HG02588 (cell line): ENCODE data around the gene ILF3.

ENCODE experiments used
- ATAC-seq: cut with Tn5 transposase; IDR thresholded peaks from one replicate; pipeline ENCODE4 v1.9.1; 2021; ENCODE audit warnings: mild to moderate bottlenecking, moderate library complexity; ENCODE audit not compliant: unreplicated experiment

The ILF3 gene

DNA sequence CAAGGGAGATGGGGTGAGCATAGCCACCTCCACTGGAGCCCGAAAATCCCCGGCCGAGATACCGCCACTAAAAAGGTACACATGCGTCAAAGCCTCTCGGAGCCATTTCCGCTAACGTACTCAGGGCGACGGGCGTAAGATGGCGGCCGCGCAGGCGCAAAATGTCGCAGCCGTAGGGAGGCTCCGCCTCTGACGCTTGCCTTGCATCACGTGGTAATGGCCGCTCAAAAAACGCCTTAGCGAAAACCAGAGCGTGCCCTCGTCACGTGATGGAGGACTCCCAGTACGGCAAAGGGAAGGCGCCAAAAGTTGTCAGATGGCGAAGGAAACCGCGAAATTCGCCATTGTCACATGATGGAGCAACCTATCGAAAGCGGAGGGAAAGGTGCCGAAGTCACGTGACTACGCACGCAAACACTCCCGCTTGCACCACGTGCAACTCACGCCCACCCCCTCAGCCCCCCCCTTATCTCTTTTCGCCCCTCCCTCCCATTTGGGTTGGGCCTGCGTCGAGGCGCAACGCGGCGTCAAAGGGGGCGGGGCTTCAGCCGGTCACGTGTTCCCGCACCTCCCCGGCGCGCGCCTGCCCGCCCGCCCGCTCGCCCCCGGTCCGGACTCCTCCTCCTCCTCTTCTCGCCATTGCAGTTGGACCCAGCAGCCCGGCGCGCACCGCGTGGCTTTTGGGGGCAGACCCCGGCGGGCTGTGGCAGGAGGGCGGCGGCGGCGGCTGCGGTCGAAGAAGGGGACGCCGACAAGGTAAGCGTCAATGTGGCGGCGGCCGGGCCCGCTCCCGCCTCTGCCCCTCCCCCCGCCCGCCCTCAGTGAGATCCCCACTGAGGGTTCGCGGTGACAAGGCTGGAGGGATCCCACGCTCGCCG is at the start of gene ILF3:
ILF3 (plus strand) TSS at position 615 of the 878 bp plus-strand sequence. CDS start 16,260 bp downstream, outside the sequence.
- ATAC-seq = peak; percentile 66

DNA sequence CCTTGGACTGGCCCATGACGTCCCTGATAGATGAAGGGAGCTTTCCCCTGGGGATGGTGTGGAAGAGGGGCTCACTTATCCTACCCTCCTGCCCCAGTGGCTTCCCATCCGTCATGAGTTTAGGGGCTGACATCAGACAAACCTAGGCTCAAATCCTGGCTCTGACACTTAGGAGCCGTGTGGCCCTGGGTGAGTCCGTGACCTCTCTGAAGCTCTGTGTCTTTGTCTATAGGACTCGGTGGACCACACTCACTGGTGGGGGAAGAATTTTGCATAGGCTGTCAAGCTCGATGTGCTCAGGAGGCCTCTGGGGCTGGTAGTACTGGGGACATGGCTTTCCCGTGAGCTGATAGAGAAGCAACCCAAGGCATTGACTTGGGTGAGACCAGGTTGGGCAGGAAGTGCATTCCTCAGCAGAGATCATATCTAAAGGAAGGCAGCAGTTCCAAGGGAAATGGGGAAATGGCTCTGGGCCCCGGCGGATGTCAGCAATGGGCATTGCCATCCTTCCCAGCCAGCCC is 49.6 kb upstream of the ILF3 start:
- no peak for ATAC-seq

DNA sequence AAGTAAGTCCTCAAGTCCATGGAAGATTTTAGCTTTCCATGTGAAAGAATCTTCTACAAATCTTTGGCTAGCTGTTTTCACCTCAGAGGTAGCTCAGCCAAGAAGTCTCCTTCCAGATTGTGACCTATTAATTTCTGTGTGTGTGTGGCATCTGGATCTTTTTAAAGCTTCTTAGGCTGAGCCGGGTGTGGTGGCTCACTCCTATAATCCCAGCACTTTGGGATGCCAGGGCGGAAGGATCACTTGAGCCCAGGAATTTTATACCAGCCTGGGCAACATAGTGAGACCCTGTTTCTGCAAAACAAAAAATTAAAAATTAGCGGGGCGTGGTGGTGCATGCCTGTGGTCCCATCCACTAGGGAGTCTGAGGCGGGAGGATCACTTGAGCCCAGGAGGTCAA is 42.2 kb upstream of the ILF3 start:
- ATAC-seq = no peak

DNA sequence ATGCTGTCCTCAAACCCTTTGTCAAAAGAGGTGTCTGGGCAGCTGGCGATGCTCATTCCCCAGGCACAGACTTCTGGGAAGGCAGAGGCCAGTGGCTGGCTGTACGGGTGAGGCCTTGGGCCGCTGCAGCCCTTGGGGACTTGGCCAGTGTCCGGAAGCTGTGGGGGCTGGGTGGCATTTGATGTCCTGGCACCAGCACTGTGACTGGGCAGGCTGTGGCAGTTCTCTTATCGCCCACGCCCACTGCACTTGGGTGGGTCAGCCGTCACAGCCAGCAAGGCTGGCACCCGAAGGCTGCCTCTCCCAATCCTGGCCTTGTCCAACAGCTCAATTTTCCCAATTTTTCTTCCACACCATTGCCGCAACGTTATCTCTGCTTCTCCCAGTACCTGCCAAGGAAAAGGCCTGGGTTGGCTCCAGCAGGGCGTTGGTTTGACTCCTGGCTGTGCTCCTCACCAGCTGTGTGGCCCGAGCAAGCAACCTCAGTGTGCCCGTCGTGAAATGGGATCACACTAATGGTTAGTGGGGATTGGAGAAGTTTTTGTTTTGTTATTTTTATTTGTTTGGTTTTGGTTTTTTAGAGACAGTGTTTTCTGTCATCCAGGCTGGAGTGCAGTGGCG is 41.5 kb upstream of the ILF3 start:
- ATAC-seq = no peak

DNA sequence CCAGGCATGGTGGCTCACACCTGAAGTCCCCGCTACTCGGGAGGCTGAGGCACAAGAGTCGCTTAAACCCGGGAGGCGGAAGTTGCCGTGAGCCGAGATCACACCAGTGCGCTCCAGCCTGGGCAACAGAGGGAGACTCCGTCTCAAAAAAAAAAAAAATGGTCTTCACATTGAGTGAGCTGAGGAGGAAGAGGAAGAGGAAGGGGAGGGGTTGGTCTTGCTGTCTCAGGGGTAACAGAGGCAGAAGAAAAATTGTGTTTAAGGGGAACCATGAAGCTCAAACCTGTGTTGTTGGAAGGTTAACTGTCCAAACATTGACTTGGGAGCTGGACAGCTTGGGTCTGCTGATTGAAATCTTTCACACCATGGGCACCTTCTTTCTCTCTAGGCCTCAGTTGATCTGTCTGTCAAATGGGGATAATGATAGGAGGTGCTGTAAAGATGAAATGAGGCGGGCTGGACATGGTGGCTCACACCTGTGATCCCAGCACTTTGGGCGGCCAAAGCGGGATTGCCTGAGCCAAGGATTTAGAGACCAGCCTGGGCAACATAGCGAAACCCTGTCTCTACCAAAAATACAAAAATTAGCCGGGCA is 38.6 kb upstream of the ILF3 start:
- ATAC-seq = no peak

DNA sequence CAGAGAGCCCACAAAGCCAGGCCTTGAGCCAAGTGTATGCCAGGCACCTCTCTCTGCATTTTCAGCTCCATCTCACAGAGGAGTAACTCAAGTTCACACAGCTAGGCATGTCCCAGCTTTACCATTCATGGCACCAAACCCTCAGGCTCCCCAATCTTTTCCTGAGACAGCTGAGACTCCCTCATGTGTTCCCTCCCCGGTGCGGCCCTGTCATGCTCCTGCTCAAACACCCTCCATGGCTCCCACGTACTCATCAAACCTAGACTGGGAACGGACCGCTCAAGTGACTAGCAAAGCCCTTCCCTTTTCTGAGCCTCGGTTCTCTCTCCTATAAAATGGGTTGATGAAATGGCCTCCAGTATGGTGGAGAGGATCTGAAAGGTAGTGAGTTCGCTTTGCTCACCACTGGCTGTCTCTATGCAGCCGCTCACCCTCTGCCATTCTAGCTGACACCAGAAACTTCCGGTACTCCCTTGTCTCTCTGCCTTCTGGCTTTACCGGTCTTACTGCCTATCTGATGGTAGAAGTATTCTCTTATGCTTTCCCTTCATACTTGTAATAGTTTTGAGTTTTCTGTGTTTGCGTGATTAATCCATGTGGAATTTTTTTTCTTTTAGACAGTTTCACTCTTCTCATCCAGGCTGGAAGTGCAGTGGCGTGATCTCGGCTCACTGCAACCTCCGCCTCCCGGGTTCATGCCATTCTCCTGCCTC is 36.6 kb upstream of the ILF3 start:
- ATAC-seq = no peak

DNA sequence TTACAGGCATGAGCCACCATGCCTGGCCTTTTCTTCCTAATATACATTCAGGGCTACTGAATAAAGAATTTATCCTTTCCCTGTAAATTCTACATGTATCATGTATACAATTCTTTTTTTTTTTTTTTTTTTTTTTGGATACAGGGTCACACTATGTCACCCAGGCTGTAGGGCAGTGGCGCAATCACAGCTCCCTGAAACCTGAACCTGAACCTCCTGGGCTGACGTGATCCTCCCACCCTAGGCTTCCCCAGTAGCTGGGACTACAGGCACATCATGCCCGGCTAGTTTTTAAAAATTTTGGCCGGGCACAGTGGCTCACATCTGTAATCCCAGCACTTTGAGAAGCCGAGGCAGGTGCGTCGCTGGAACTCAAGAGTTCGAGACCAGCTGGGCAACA is 35.3 kb upstream of the ILF3 start:
- no peak for ATAC-seq

DNA sequence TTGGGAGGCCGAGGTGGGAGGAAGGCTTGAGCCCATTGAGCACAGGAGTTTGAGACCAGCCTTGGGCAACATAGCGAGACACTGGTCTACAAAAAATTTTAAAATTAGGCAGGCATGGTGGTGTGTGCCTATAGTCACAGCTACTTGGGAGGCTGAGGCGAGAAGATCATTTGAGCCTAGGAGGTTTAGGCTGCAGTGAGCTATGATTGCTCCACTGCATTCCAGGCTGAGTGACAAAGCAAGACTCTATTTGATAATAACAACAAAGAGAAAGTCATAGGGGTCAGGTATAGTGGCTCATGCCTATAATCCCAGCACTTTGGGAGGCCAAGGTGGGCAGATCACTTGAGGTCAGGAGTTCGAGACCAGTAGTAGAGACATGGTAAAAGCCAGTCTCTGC is 33.4 kb upstream of the ILF3 start:
- ATAC-seq = no peak

DNA sequence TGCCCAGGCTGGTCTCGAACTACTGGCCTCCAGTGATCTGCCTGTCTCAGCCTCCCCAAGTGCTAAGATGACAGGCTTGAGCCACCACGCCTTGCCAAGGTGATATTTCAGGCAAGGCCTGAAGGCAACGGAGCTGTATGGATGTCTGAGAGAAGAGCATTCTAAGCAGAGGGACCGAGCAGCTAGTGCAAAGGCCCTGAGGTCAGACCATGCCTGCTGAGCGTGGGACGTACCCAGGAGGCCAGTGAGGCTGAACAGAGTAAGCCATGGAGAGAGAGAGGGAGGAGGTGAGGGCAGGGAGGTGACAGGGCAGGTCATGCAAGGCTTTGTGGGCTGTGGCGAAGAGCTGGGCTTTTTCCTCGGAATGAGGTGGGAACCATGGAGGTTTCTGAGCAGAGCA is 32.2 kb upstream of the ILF3 start:
- no peak for ATAC-seq

DNA sequence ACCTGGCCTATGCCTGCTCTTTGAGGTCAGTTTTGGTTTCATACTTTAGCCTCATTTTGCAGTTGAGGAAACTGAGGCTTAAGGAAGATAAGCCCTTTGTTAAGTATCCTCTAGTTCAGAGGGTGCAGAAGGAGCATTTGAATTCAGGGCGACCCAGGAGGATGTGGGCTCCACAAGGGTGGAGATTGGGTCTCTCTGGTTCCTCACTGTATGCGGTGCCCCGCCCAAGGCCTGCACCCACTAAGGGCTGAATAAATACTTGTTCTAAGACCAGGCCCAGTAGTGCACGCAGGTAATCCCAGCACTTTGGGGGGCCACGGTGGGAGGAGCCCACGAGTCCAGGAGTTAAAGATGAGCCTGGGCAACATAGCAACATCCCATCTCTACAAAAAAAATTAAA is 29.6 kb upstream of the ILF3 start:
- no peak for ATAC-seq

DNA sequence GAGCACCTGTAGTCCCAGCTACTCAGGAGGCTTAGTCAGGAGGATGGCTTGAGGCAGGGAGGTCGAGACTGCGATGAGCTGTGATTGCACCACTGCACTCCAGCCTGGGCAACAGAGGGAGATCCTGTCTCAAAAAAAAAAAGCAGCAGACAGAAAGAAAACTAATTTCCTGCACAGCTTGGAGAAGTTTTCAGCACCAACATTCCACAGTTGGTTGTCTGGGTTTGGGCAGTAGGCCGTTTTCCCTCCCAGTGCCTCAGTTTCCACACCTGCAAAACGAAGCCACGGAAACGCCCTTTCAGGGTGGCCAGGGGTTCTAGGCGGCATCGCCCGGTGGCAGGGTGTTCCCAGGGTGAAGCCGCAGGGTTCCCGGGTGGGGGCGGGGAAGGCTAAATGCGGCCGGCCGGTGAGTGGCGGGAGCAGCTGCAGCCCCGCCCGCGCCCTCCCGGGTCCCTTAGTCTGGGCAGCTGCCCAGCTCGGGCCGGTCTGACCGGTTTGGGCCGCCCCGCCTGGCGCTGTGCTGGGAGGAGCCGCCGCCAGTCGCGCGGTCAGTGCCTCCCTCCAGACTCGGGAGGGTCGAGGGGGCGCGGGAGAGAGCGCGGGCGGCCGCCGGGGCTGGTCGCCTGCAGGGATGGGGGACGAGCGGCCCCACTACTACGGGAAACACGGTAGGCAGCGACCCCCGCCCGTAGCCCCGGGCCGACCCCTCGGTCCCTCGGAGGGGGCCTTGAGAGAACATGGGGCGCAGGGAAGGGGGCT is 29.0 kb upstream of the ILF3 start, which contains the start of gene SLC44A2:
SLC44A2 (plus strand) TSS at position 551 of the 759 bp plus-strand sequence; CDS start at position 632, 81 bp downstream.
- ATAC-seq = no peak

DNA sequence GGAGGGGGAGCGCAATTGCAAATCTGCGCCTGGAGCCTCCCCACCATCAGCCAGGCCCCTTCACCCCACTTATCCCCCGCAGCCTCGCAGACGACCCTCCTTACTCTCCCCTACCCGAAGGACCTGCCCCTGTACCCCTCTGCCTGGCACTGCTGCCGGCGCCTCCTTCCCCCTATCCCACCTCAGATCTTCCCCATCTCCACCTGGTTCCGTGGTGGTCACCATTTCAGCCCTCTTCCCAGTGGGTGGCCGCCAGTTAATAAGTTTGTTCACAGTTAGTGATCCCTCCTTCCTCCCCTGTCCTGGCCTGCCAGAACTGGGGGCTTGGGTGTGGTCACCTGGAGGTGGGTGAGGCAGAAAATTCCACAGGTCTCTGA is 28.4 kb upstream of the ILF3 start:
- ATAC-seq = no peak

DNA sequence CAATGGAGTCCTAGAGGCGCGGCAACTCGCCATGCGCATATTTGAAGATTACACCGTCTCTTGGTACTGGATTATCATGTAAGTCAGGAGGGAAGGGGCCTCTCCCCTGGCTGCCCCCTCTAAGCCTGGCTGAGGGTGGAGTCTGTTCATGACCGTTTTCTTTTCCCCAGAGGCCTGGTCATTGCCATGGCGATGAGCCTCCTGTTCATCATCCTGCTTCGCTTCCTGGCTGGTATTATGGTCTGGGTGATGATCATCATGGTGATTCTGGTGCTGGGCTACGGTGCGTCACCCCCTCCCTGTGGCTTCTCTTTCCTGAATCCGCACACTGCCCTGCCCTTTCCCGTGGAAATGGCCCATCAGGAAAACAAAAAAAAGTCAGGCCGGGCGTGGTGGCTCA is 22.3 kb upstream of the ILF3 start:
- no peak for ATAC-seq

DNA sequence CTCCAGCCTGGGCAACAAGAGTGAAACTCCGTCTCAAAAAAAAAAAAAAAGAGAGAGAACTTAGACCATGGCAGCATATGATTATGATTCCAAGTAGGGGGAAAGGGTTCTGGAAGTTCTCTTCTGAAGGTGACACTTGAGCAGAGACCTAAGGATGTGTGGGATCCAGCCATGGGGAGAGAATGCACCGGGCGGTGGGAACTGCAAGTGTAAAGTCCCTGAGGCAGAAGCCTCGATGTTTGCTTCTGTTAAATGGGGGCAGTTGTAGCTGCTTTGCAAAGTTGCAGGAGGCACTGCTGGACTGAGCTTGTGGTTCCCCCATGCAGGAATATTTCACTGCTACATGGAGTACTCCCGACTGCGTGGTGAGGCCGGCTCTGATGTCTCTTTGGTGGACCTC is 19.7 kb upstream of the ILF3 start:
- ATAC-seq = no peak

DNA sequence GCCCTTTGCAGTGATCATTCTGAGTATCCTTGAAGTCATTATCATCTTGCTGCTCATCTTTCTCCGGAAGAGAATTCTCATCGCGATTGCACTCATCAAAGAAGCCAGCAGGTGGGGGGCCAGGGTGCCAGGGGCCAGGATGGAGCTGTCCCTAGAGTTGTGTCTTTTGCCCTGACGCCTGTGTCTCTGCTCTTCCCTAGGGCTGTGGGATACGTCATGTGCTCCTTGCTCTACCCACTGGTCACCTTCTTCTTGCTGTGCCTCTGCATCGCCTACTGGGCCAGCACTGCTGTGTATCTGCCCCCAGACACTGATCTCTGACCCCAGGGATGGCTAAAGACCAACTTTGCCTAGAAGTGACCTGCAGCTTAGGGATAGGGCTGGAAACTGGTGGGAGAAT is 19.2 kb upstream of the ILF3 start:
- no peak for ATAC-seq

DNA sequence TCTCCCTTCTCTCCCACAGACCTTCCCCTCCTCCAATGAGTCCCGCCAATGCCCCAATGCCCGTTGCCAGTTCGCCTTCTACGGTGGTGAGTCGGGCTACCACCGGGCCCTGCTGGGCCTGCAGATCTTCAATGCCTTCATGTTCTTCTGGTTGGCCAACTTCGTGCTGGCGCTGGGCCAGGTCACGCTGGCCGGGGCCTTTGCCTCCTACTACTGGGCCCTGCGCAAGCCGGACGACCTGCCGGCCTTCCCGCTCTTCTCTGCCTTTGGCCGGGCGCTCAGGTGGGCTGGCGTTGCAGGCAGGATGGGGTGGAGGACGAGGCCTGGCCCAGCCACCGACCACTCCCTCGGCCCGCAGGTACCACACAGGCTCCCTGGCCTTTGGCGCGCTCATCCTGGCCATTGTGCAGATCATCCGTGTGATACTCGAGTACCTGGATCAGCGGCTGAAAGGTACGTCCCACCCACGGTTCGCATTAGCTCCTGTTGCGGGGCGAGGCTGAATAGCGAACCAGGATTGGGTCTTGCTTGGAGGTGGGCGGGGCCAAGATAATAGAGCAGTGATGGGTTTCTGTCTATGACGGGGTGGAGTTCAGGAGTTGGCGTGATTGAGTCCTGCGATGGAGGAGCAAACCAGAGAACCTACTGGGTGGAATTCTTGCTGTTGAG is 17.7 kb upstream of the ILF3 start:
- ATAC-seq = no peak

DNA sequence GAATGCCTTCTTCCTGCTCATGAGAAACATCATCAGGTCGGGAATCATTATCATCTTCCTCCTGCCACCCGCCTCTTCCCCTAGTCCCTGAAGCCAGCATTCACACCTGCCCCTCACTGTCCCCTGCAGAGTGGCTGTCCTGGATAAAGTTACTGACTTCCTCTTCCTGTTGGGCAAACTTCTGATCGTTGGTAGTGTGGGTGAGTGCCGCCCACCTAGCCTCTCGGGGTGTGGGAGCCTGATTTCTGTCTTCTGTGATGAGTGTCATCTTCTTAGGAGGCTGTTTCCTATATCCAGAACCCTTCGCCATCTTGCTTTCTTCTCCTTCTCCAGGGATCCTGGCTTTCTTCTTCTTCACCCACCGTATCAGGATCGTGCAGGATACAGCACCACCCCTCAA is 16.3 kb upstream of the ILF3 start:
- ATAC-seq = no peak

DNA sequence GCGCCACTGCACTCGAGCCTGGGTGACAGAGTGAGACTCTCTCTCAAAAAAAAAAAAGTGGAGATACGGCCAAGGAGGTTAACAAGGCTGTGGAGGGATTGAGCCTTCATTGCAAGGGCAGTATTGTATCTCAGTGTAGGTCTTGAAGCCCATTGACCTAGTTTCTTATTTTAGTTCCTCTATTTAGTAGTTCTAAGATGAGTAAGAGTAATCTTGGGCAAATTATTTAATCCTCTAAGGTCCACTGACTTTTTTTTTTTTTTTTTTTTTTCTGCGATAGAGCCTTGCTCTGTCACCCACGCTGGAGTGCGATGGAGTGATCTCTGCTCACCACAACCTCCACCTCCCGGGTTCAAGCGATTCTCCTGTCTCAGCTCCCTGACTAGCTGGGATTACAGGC is 14.3 kb upstream of the ILF3 start:
- no peak for ATAC-seq

DNA sequence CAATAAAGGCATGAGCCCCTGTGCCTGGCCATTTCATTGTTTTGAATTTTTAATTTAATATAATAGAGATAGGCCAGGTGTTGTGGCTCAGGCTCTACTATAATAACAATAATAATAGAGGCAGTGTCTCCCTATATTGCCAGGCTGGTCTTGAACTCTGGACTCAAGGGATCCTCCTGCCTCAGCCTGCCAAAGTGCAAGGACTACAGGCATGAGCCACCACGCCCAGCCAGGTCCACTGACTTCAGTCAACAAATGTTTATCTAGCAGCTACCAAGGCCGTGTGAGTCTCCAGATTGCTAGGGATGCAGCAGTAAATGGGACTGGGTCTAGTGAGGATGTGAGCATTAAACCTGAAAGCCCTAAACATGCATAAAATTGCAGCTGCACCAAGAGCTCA is 13.8 kb upstream of the ILF3 start:
- no peak for ATAC-seq

DNA sequence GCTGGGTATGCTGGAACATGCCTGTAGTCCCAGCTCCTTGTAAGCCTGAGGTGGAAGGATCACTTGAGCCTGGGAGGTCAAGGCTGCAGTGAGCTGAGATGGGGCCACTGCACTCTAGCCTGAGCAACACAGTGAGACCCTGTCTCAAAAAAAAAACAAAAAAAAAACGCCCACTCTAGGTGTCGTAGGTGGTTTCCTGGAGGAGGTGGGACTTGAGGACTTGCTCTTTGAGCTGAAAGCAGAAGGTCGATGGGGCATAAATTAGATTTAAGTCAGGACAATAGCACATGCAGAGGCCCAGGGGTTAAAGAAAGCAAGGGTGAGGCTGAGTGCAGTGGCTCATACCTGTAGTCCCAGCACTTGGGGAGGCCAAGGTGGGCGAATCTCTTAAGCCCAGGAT is 12.9 kb upstream of the ILF3 start:
- ATAC-seq = no peak
